GM21423 (cell line): ENCODE results near the gene SEMA4B.
A peak's percentile ranks its signal among the peaks of the same experiment; 100 is the strongest.
"Not testable (repeated sequence)": the region's sequence is repeated elsewhere in the genome, so short reads cannot be mapped to it uniquely, and the experiment has no call there.

Experiments used
- ATAC-seq: cut with Tn5 transposase; IDR thresholded peaks from one replicate; pipeline ENCODE4 v1.9.1; 2021; ENCODE audit warnings: mild to moderate bottlenecking, moderate library complexity; ENCODE audit not compliant: unreplicated experiment

Gene SEMA4B, protein sequence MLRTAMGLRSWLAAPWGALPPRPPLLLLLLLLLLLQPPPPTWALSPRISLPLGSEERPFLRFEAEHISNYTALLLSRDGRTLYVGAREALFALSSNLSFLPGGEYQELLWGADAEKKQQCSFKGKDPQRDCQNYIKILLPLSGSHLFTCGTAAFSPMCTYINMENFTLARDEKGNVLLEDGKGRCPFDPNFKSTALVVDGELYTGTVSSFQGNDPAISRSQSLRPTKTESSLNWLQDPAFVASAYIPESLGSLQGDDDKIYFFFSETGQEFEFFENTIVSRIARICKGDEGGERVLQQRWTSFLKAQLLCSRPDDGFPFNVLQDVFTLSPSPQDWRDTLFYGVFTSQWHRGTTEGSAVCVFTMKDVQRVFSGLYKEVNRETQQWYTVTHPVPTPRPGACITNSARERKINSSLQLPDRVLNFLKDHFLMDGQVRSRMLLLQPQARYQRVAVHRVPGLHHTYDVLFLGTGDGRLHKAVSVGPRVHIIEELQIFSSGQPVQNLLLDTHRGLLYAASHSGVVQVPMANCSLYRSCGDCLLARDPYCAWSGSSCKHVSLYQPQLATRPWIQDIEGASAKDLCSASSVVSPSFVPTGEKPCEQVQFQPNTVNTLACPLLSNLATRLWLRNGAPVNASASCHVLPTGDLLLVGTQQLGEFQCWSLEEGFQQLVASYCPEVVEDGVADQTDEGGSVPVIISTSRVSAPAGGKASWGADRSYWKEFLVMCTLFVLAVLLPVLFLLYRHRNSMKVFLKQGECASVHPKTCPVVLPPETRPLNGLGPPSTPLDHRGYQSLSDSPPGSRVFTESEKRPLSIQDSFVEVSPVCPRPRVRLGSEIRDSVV

DNA sequence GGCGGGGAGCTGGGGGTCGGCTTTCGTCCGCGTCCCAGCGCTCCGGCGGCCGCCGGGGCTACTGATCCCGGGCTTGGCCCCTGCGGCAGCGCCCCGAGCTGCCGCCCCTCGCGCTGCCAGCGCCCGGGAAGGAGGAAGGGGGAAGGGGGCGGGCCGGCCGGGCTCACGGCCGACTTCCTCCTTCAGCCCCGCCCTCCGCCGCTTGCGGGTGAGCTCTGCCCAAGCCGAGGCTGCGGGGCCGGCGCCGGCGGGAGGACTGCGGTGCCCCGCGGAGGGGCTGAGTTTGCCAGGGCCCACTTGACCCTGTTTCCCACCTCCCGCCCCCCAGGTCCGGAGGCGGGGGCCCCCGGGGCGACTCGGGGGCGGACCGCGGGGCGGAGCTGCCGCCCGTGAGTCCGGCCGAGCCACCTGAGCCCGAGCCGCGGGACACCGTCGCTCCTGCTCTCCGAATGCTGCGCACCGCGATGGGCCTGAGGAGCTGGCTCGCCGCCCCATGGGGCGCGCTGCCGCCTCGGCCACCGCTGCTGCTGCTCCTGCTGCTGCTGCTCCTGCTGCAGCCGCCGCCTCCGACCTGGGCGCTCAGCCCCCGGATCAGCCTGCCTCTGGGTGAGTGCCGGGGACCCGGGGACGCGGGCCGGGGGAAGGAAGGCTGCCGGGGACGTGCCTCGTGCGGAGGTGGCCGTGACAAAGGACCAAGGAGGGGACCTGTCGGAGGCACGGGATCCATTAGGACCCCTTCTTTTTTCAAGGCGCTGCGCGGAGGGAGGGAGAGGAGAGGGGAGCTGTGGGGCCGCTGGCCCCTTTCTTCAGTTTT is at the start of gene SEMA4B:
Gene SEMA4B, plus strand, starts transcription at position 201 of the 814 bp plus-strand sequence. Its CDS starts 249 bp downstream, at position 450.
- ATAC-seq = peak; percentile 84

GRCh38 chr15:90151989-90152645 is 49.0 kb upstream of the SEMA4B start:
- no peak for ATAC-seq

DNA sequence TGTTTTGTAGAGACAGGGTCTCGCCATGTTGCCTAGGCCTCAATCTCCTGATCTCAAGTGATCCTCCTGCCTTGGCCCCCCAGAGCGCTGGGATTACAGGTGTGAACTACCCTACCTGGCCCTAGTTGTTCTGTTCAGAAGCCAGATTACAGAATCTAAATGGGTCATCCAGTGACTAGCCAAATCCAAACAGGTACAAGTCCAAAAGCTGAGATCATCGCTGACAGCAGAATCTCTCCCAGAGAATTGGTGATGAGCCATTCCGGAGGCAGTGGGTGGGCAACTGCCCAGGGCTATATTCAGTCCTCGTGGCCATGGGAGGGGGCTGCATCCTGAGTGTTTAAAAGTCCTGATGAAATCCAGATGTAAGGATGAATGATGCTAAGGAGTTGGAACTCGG is 47.5 kb upstream of the SEMA4B start:
- ATAC-seq = no peak

- ATAC-seq = no peak
Observed at GRCh38 chr15:90154246-90154645, 46.9 kb upstream of the SEMA4B start.

GRCh38 chr15:90154861-90155626 is 46.1 kb upstream of the SEMA4B start:
- ATAC-seq = no peak

DNA sequence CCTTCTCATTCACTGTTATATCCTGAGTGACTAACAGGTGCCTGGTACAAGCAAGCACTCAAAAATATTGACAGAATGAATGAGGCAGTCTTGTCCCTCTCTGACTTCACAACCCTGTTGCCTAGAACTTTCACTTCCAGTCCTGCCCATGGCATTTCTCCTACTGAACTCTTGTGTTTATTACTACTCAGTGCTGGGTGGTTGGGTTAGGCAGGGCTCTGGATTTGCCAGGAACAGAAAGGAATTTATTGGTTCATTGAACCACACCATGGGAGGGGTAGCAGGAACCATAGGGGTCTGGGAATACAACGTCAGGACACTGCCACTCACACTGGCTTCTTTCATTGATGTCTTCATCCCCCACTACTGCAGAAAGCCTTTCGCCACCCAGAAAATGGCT is 41.9 kb upstream of the SEMA4B start:
- no peak for ATAC-seq

DNA sequence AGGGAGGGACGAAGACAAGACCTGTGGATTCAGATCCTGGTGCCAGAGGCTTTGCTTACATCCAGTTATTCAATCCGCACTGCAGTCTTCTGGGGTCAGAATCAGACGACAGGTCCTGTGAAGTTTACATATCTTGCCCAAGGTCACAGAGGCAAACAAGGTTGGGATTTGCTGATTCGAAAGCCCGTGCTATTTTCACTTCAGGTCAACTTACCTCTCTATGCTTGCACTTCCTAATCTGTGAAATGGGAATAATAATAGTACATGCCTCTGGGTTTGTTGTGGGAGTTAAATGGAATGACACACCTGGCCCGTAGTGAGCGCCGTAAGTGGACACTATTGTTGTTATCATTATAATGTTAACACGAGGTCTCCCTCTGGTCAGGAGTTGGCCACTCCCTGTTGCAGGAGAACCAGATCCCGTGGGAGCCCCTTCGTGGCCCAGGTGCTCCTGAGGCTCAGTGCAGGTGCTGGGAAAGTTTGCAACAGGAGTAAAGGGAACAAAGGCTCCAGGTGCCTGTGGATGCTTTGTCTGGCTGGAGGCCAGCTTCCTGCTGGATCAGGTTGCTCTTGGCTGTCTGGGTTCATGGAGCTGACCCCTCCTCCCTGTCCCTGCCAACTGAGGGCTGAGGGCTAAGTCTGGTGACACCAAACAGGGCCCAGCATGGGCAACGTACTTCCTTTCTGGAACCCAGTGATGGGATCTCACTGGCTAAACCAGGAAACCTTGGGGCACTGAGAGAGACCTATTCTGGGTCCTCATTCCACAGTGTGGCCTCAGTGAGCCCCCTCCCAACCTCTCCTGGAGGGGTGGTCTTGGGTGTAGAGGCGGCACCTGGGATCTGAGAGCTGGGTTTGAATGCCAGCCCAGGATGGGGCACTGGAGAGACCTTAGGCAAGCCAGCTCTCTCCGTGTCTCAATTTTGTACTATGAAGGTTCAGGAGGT is 40.1 kb upstream of the SEMA4B start:
- no peak for ATAC-seq

- ATAC-seq = peak; percentile 73
Observed at GRCh38 chr15:90161950-90162361, 39.2 kb upstream of the SEMA4B start.

DNA sequence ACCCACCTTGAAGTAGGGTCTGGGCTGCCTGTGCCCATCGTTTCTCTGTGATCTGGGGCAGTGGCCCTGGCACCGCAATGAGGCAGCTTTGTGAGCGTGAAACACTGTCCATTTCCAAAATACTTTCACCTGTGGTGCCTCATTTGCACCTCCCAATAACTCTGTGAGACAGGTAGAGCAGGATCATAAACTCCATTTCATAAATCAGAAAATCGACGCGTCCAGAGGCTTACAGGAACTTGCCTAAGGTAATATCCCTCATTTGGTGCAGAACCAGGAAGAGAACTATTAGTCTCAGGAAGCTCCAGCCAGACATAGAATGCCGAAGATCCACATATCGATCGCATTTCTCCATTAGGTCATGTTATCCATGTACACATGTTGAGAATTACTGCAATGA is 38.2 kb upstream of the SEMA4B start:
- ATAC-seq = no peak

DNA sequence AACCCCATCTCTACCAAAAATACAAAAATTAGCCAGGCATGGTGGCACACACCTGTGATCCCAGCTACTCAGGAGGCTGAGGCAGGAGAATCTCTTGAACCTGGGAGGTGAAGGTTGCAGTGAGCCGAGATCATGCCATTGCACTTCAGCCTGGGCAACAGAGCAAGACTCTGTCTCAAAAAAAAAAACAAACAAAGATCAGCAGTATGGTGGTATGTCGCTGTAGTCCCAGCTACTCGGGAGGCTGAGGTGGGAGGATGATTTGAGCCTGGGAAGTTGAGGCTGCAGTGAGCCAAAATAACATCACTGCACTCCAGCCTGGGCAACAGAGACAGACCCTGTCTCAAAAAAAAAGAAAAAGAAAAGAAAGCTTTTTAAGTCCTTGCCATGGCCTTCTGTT is 36.9 kb upstream of the SEMA4B start:
- not testable (repeated sequence) for ATAC-seq

DNA sequence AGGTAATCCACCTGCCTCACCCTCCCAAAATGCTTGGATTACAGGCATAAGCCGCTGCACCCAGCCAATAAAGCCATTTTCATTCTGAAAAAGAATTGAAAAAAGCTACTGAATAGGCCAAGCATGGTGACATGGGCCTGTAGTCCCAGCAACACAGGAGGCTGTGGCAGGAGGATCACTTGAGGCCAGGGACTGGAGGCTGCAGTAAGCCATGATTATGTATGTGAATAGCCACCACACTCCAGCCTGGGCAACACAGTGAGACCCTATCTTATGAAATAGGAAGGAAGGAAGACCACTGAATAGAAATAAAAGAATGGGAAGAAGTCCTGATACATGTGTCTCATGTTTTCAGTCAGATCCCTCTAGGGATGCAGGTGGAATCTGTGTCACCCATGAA is 36.0 kb upstream of the SEMA4B start:
- no peak for ATAC-seq

DNA sequence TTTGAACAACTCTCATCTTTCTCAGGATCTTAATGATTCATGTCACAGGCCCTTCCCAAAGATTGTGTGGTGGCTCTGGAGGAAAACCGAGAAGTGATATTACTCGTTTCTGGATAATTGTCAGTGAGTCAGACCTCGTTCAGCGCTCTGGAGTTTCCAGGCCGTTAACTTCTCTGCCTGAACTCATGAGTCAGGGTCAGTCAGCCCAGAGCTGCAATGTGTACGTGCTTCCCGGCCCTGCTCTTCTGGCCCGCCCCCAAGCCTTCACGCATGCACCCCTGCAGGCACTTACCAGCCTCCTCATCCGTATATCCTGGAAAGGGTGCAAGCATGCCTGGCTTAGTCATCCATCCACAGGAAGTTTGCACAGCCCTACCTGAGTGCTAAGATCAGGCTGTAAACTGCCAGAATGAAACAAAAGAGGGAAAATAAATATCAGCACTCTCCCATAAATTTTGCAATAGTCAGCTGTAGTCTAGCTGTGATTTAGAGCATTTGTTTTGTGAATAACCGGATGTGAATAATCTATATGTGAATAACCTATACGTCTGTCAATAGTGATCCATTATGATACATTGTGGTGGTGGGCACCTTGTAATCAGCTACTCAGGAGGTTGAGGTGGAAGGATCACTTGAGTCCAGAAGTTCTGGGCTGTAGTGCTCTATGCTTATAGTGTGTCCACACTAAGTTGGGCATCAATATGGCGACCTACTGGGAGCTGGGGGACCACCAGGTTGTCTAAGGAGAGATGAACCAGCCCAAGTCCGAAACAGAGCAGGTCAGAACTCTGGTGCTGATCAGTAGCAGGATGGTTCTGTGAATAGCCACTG is 35.3 kb upstream of the SEMA4B start:
- no peak for ATAC-seq

DNA sequence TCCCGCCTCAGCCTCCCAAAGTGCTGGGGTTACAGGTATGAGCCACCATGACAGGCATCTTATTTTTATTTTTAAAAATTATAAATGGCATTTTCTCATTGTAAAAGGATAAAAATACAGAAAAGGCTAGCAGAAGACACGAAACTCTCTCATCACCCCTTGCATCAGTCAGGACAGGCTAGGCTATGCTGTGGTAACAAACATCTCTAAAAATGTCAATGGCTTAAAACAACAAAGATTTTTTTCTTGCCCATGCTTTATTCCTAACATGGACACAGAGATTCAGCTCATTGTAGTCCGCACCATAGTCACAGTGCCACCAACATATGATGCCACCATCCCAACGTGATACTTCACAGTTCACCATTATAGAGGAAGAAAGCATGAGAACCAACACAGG is 34.0 kb upstream of the SEMA4B start:
- ATAC-seq = no peak

DNA sequence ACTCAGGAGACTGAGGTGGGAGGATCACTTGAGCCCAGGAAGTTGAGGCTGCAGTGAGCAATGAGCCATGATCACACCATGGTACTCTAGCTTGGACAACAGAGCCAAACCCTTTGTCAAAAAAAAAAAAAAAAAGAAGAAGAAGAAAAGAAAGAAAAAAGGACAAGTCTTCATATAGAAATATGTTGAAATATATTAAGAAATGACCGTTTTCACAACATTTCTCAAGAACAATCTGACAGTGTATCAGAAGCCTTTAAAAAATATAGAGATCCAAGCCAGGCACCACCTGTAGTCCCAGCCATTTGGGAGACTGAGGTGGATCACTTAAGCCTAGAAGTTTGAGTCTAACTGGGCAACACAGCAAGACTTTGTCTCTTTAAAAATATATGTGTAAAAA is 29.5 kb upstream of the SEMA4B start:
- ATAC-seq = no peak

DNA sequence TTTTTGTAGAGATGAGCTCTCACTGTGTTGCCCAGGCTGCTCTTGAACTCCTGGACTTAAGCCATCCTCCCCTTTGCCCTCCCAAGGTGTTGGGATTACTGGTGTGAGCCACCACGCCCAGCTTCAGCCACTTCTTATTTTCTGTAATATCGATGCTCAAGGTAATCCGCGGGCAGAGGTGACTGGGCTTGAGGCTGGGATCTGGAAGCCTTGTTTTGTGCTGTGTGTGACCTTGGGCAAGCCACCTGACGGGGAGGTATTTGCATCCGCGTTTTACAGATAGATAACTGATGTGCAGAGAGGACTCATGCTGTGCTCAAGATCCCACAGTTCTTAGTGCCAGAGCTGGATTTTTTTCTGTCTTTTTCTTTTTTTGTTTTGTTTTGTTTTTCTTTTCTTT is 27.8 kb upstream of the SEMA4B start:
- no peak for ATAC-seq

GRCh38 chr15:90174140-90174875 is 26.8 kb upstream of the SEMA4B start:
- no peak for ATAC-seq

GRCh38 chr15:90177012-90177411 is 24.1 kb upstream of the SEMA4B start:
- ATAC-seq = no peak
